HG03558 (cell line): ENCODE measurements around the gene FAS.

Experiments
- ATAC-seq: cut with Tn5 transposase; IDR thresholded peaks from one replicate; pipeline ENCODE4 v1.9.1; 2021; ENCODE audit warnings: moderate number of reproducible peaks; ENCODE audit not compliant: unreplicated experiment; ENCODE audit errors: extremely low read depth

FAS gene

GRCh38 chr10:89029785-89030437 lies 39.3 kb downstream of the FAS start:
- no peak for ATAC-seq

GRCh38 chr10:89030791-89031190 lies 40.2 kb downstream of the FAS start:
- no peak for ATAC-seq

GRCh38 chr10:89032141-89032891 lies 41.7 kb downstream of the FAS start:
- peak; percentile 48 for ATAC-seq

GRCh38 chr10:89035461-89035860 lies 44.9 kb downstream of the FAS start:
- ATAC-seq, result no peak

- no peak for ATAC-seq
Measured at GRCh38 chr10:89037096-89037495, 46.5 kb downstream of the FAS start.

GRCh38 chr10:89042562-89042961 lies 52.0 kb downstream of the FAS start:
- no peak for ATAC-seq

- ATAC-seq, result no peak
Measured at GRCh38 chr10:89043052-89043451, 52.5 kb downstream of the FAS start.

GRCh38 chr10:89047397-89047796 lies 56.8 kb downstream of the FAS start:
- no peak for ATAC-seq

- no peak for ATAC-seq
Measured at GRCh38 chr10:89051593-89051992, 61.0 kb downstream of the FAS start.

- no peak for ATAC-seq
Measured at GRCh38 chr10:89053555-89053954, 63.0 kb downstream of the FAS start.

- ATAC-seq, result no peak
Measured at GRCh38 chr10:89055159-89055558, 64.6 kb downstream of the FAS start.

GRCh38 chr10:89062861-89063260 lies 72.3 kb downstream of the FAS start:
- ATAC-seq, result no peak

GRCh38 chr10:89063465-89063864 lies 72.9 kb downstream of the FAS start:
- no peak for ATAC-seq

- no peak for ATAC-seq
Measured at GRCh38 chr10:89064748-89065147, 74.2 kb downstream of the FAS start.
